Fibroblast of lung (primary cell): ENCODE results near the gene OR52A5. TPM values are rescaled to one million over a fixed set of nuclear protein-coding genes. Genes with fewer than 3 reads are reported as not detected.

Experiments used
- DNase-seq, 2 donors: peaks; one replicate each; pipeline versions ENCODE4 v3.0.0 to v3.0.0-alpha.2; 2010; ENCODE audit warnings: low read depth in 2 of 2
- H2AFZ ChIP-seq: 2 replicates; pipeline ENCODE4 v1.5.1; 2012; ENCODE audit warnings: low read length, control low read depth, inconsistent platforms
- H3K27ac ChIP-seq: 2 replicates; pipeline ENCODE4 v1.5.1; 2011; ENCODE audit warnings: low read length, control low read depth; ENCODE audit not compliant: insufficient read depth
- H3K27me3 ChIP-seq: 2 replicates; pipeline ENCODE4 v1.5.1; 2011; ENCODE audit warnings: mild to moderate bottlenecking, low read length; ENCODE audit not compliant: control insufficient read depth, insufficient read depth
- H3K36me3 ChIP-seq: 2 replicates; pipeline ENCODE4 v1.5.1; 2011; ENCODE audit warnings: low read length; ENCODE audit not compliant: control insufficient read depth, insufficient read depth
- H3K4me1 ChIP-seq: 2 replicates; pipeline ENCODE4 v1.5.1; 2011; ENCODE audit warnings: low read length; ENCODE audit not compliant: control insufficient read depth, insufficient read depth; ENCODE audit errors: extremely low read depth
- H3K4me2 ChIP-seq: 2 replicates; pipeline ENCODE4 v1.5.1; 2011; ENCODE audit warnings: low read length, control low read depth; ENCODE audit not compliant: insufficient read depth; ENCODE audit errors: extremely low read depth
- H3K4me3 ChIP-seq, 4 experiments: fragments of 200-600 bp in 1 of 4; sonication (generic) in 1 of 4; replicated peaks in 1 of 4; 2 replicates each; pipeline ENCODE4 v1.5.1; 2011 to 2016; ENCODE audit warnings: low read length in 4 of 4, low read depth in 3 of 4, mild to moderate bottlenecking in 3 of 4, control low read depth in 2 of 4, inconsistent platforms in 1 of 4, mixed read lengths in 1 of 4; ENCODE audit not compliant: insufficient read depth in 1 of 4; ENCODE audit errors: control extremely low read depth in 1 of 4
- H3K79me2 ChIP-seq: 2 replicates; pipeline ENCODE4 v1.5.1; 2012; ENCODE audit warnings: mild to moderate bottlenecking, low read length, inconsistent platforms; ENCODE audit not compliant: control insufficient read depth, insufficient read depth
- H3K9ac ChIP-seq: 2 replicates; pipeline ENCODE4 v1.5.1; 2011; ENCODE audit warnings: mild to moderate bottlenecking, low read length, control low read depth; ENCODE audit not compliant: insufficient read depth
- H3K9me3 ChIP-seq: 2 replicates; pipeline ENCODE4 v1.5.1; 2012; ENCODE audit warnings: low read depth, low read length; ENCODE audit not compliant: control insufficient read depth, insufficient read depth
- H4K20me1 ChIP-seq: 2 replicates; pipeline ENCODE4 v1.5.1; 2011; ENCODE audit warnings: low read length; ENCODE audit not compliant: control insufficient read depth, insufficient read depth; ENCODE audit errors: extremely low read depth
- EZH2 ChIP-seq: IDR thresholded peaks from 2 replicates; pipeline ENCODE4 v1.5.1; 2012; ENCODE audit warnings: low read length, control low read depth, mild to moderate bottlenecking; ENCODE audit errors: missing control alignments
- polyA plus RNA-seq, 2 donors: library from polyadenylated mRNA; depleted of rRNA in 1 of 2; stranded (reverse) in 1 of 2; unstranded in 1 of 2; fragments of >200 nt; gene quantifications; 2 replicates each; pipeline ENCODE4 v1.2.1, GENCODE V29; 2011 to 2012; ENCODE audit warnings: missing spikeins in 1 of 2
- total RNA-seq: library from RNA; depleted of rRNA; stranded (reverse); fragments of >200 nt; gene quantifications from 2 replicates; pipeline ENCODE4 v1.2.1, GENCODE V29; 2014
- TF ChIP-seq, protein P1 (sequence below), 2 donors: IDR thresholded peaks in 1 of 2; conservative IDR thresholded peaks in 1 of 2; 1 replicate in 1 of 2; 2 replicates in 1 of 2; pipeline ENCODE4 v1.5.1; 2011 to 2012; ENCODE audit warnings: low read length in 2 of 2, control low read depth in 1 of 2, inconsistent platforms in 1 of 2, low read depth in 1 of 2, mild to moderate bottlenecking in 1 of 2

Gene OR52A5
- total and polyA plus RNA-seq, 2 donors (not counting 1 experiment from before 2014, with no cell fraction given), result not detected

DNA sequence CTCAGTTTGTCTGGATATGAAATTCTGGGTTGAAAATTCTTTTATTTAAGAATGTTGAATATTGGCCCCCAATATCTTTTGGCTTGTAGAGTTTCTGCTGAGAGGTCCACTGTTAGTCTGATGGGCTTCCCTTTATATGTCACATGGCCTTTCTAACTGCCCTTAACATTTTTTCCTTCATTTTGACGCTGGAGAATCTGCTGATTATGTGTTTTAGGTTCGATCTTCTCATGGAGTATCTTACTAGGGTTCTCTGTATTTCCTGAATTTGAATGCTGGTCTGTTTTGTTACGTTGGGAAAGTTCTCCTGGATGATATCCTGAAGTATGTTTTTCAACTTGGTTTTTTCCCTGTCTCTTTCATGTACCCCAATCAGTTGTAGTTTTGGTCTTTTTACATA lies 22.8 kb downstream of the OR52A5 start:
- no peaks in the 10 kb centered on the region for H3K4me1 ChIP-seq
- H3K4me2 ChIP-seq, result no peak overlapping the region
- no peak overlapping the region for H3K9ac ChIP-seq
- no peak overlapping the region for H3K27ac ChIP-seq
- no peak overlapping the region for H2AFZ ChIP-seq
- no peaks in the 10 kb centered on the region for H3K9me3 ChIP-seq
- no peaks in the 10 kb centered on the region for H4K20me1 ChIP-seq
- no peaks in the 10 kb centered on the region for H3K79me2 ChIP-seq
- no peak for DNase-seq
- H3K27me3 ChIP-seq, result no peaks in the 10 kb centered on the region
- H3K4me3 ChIP-seq, result no peak overlapping the region
- H3K36me3 ChIP-seq, result no peaks in the 10 kb centered on the region
- TF ChIP-seq, protein P1, sequence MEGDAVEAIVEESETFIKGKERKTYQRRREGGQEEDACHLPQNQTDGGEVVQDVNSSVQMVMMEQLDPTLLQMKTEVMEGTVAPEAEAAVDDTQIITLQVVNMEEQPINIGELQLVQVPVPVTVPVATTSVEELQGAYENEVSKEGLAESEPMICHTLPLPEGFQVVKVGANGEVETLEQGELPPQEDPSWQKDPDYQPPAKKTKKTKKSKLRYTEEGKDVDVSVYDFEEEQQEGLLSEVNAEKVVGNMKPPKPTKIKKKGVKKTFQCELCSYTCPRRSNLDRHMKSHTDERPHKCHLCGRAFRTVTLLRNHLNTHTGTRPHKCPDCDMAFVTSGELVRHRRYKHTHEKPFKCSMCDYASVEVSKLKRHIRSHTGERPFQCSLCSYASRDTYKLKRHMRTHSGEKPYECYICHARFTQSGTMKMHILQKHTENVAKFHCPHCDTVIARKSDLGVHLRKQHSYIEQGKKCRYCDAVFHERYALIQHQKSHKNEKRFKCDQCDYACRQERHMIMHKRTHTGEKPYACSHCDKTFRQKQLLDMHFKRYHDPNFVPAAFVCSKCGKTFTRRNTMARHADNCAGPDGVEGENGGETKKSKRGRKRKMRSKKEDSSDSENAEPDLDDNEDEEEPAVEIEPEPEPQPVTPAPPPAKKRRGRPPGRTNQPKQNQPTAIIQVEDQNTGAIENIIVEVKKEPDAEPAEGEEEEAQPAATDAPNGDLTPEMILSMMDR (conservative IDR thresholded peaks at IDR 0.05 in 1 of 2, IDR thresholded peaks at IDR 0.05 in 1 of 2; ENCODE audit: low read depth in 1 of 2, low read length in 2 of 2), result no peak
- TF ChIP-seq EZH2, result no peak

DNA sequence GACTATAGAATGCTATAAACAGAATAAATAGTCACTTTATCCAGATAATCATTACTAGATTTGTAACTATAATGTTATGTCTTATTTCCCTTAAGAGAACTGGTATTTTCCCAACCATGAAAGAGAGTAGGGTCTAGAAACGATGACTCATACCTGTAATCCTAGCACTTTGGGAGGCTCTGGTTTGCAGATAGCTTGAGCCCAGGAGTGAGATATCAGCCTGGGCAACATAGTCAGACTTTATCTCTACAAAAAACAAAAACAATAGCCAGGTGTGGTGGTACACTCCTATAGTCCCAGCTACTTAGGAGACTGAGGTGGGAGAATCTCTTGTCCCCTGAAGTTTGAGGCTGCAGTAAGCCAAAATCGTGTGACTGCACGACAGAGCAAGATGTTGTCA lies 30.9 kb downstream of the OR52A5 start:
- H3K79me2 ChIP-seq, result no peaks in the 10 kb centered on the region
- H3K36me3 ChIP-seq, result no peaks in the 10 kb centered on the region
- H3K9me3 ChIP-seq, result no peaks in the 10 kb centered on the region
- H3K4me1 ChIP-seq, result no peaks in the 10 kb centered on the region
- H3K4me3 ChIP-seq, result no peak overlapping the region
- H4K20me1 ChIP-seq, result no peaks in the 10 kb centered on the region
- TF ChIP-seq, protein P1 (conservative IDR thresholded peaks at IDR 0.05 in 1 of 2, IDR thresholded peaks at IDR 0.05 in 1 of 2; ENCODE audit: low read depth in 1 of 2, low read length in 2 of 2), result no peak
- TF ChIP-seq EZH2, result no peak
- H3K4me2 ChIP-seq, result no peak overlapping the region
- H3K27me3 ChIP-seq, result no peaks in the 10 kb centered on the region
- H3K27ac ChIP-seq, result no peak overlapping the region
- DNase-seq, result no peak
- no peak overlapping the region for H3K9ac ChIP-seq
- H2AFZ ChIP-seq, result no peak overlapping the region

DNA sequence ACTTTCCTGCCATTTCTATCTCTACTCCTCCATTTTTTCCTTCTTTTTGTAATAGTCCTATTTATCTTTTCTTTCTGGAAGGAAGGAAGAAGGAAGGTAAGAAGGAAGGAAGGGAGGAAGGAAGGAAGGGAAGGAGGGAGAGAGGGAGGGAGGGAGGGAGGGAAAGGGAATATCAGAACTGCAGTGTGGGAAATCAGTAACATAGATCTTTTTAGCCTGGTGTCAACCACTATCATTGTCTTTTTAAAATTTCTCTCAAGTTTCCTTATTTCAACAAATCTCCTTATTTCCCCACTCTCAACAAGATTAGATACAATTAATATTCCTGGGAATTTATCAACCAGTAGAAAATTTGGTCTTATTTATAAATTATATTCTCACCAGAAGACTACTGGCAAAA lies 35.1 kb downstream of the OR52A5 start:
- TF ChIP-seq, protein P1 (conservative IDR thresholded peaks at IDR 0.05 in 1 of 2, IDR thresholded peaks at IDR 0.05 in 1 of 2; ENCODE audit: low read depth in 1 of 2, low read length in 2 of 2), result no peak
- no peak for TF ChIP-seq EZH2
- H2AFZ ChIP-seq, result no peak overlapping the region

More for the DNA sequence above, 35.1 kb downstream of the OR52A5 start:
- no peak overlapping the region for H3K9ac ChIP-seq
- no peak overlapping the region for H3K4me2 ChIP-seq
- no peaks in the 10 kb centered on the region for H3K27me3 ChIP-seq
- H3K79me2 ChIP-seq, result no peaks in the 10 kb centered on the region
- no peak overlapping the region for H3K4me3 ChIP-seq
- H3K9me3 ChIP-seq, result no peaks in the 10 kb centered on the region
- H3K4me1 ChIP-seq, result no peaks in the 10 kb centered on the region
- DNase-seq, result no peak
- no peaks in the 10 kb centered on the region for H3K36me3 ChIP-seq
- H4K20me1 ChIP-seq, result no peaks in the 10 kb centered on the region
- H3K27ac ChIP-seq, result no peak overlapping the region
